ENCODE measurements around the gene CERKL. TPM values are rescaled to one million over a fixed set of nuclear protein-coding genes. Genes with fewer than 3 reads are reported as not detected.
"Not testable (repeated sequence)": the region's sequence is repeated elsewhere in the genome, so short reads cannot be mapped to it uniquely, and the experiment has no call there.

The CERKL gene
- total RNA-seq, result not detected

GRCh38 chr2:181656450-181657291 is at the start of gene CERKL:
Gene CERKL (minus strand): TSS chr2:181657105. CDS start chr2:181657006, 99 bp downstream.
- H3K36me3 Mint-ChIP-seq, result no peaks in the 10 kb centered on the region
- DNase-seq (ENCODE audit: low spot score) (peak; percentile 69), ATAC-seq (peak; percentile 87 to 88)
- peaks cover 38 to 68% of the 10 kb centered on the region in 2 donors for H3K27me3 Mint-ChIP-seq
- H3K4me1 Mint-ChIP-seq (ENCODE audit: low read depth in 2 of 2), result peaks cover 0 to 7% of the 10 kb centered on the region in 2 donors
- H3K9me3 Mint-ChIP-seq, result no peaks in the 10 kb centered on the region
- no peak within 1 kb of the TSS for H3K27ac Mint-ChIP-seq
- H3K4me3 Mint-ChIP-seq, result peak within 1 kb of the TSS; percentile 80

GRCh38 chr2:181702519-181702918 is 45.6 kb upstream of the CERKL start:
- not testable (repeated sequence) for H3K4me1 Mint-ChIP-seq (ENCODE audit: low read depth in 2 of 2); H3K4me3 Mint-ChIP-seq; H3K36me3 Mint-ChIP-seq; DNase-seq (ENCODE audit: low spot score); H3K27ac Mint-ChIP-seq; H3K9me3 Mint-ChIP-seq; ATAC-seq
- H3K27me3 Mint-ChIP-seq, result peaks cover 12 to 21% of the 10 kb centered on the region in 2 donors

GRCh38 chr2:181698223-181698622 is 41.3 kb upstream of the CERKL start:
- H3K27ac Mint-ChIP-seq, result no peak overlapping the region
- DNase-seq (ENCODE audit: low spot score) (no peak), ATAC-seq (no peak)
- H3K4me3 Mint-ChIP-seq, result no peak overlapping the region
- H3K27me3 Mint-ChIP-seq, result peaks cover 21 to 41% of the 10 kb centered on the region in 2 donors
- H3K36me3 Mint-ChIP-seq, result peaks cover 6% of the 10 kb centered on the region
- no peaks in the 10 kb centered on the region for H3K9me3 Mint-ChIP-seq
- no peaks in the 10 kb centered on the region for H3K4me1 Mint-ChIP-seq (ENCODE audit: low read depth in 2 of 2)

GRCh38 chr2:181697571-181697970 is 40.7 kb upstream of the CERKL start:
- Mint-ChIP-seq H3K27me3 (peaks cover 21 to 41% of the 10 kb centered on the region in 2 donors), H3K4me3 (no peak overlapping the region), H3K4me1 (ENCODE audit: low read depth in 2 of 2) (no peaks in the 10 kb centered on the region), H3K9me3 (no peaks in the 10 kb centered on the region), H3K27ac (no peak overlapping the region), H3K36me3 (peaks cover 2% of the 10 kb centered on the region)
- DNase-seq (ENCODE audit: low spot score) (no peak), ATAC-seq (no peak)

GRCh38 chr2:181697126-181697525 is 40.2 kb upstream of the CERKL start:
- Mint-ChIP-seq H3K9me3 (no peaks in the 10 kb centered on the region), H3K27ac (no peak overlapping the region), H3K36me3 (no peaks in the 10 kb centered on the region), H3K4me3 (no peak overlapping the region), H3K4me1 (ENCODE audit: low read depth in 2 of 2) (no peaks in the 10 kb centered on the region), H3K27me3 (peaks cover 21 to 41% of the 10 kb centered on the region in 2 donors)
- ATAC-seq (no peak), DNase-seq (ENCODE audit: low spot score) (no peak)

GRCh38 chr2:181694271-181694670 is 37.4 kb upstream of the CERKL start:
- H3K9me3 Mint-ChIP-seq, result no peaks in the 10 kb centered on the region
- H3K4me1 Mint-ChIP-seq (ENCODE audit: low read depth in 2 of 2), result no peaks in the 10 kb centered on the region
- H3K27me3 Mint-ChIP-seq, result peaks cover 27 to 38% of the 10 kb centered on the region in 2 donors
- DNase-seq (ENCODE audit: low spot score) (no peak), ATAC-seq (no peak)
- no peak overlapping the region for H3K27ac Mint-ChIP-seq
- no peaks in the 10 kb centered on the region for H3K36me3 Mint-ChIP-seq
- H3K4me3 Mint-ChIP-seq, result no peak overlapping the region

- no peaks in the 10 kb centered on the region for H3K9me3 Mint-ChIP-seq
- ATAC-seq, result no peak
Measured at GRCh38 chr2:181690860-181691259, 34.0 kb upstream of the CERKL start.

GRCh38 chr2:181686576-181687185 is 29.8 kb upstream of the CERKL start:
- no peaks in the 10 kb centered on the region for H3K9me3 Mint-ChIP-seq
- H3K4me1 Mint-ChIP-seq (ENCODE audit: low read depth in 2 of 2), result peaks cover 10 to 14% of the 10 kb centered on the region in 2 donors
- H3K36me3 Mint-ChIP-seq, result peaks cover 6% of the 10 kb centered on the region
- H3K27me3 Mint-ChIP-seq, result peaks cover 48 to 69% of the 10 kb centered on the region in 2 donors
- DNase-seq (ENCODE audit: low spot score) (no peak), ATAC-seq (no peak)
- H3K27ac Mint-ChIP-seq, result no peak overlapping the region
- no peak overlapping the region for H3K4me3 Mint-ChIP-seq

More at GRCh38 chr2:181690860-181691259, 34.0 kb upstream of the CERKL start:
- H3K27ac Mint-ChIP-seq, result no peak overlapping the region
- H3K27me3 Mint-ChIP-seq, result peaks cover 27 to 40% of the 10 kb centered on the region in 2 donors
- H3K36me3 Mint-ChIP-seq, result no peaks in the 10 kb centered on the region
- H3K4me1 Mint-ChIP-seq (ENCODE audit: low read depth in 2 of 2), result no peaks in the 10 kb centered on the region
- H3K4me3 Mint-ChIP-seq, result no peak overlapping the region
- no peak for DNase-seq (ENCODE audit: low spot score)

GRCh38 chr2:181685150-181685688 is 28.3 kb upstream of the CERKL start:
- H3K4me3 Mint-ChIP-seq, result no peak overlapping the region
- no peak for DNase-seq (ENCODE audit: low spot score)
- H3K27ac Mint-ChIP-seq, result no peak overlapping the region
- H3K9me3 Mint-ChIP-seq, result no peaks in the 10 kb centered on the region
- H3K36me3 Mint-ChIP-seq, result peaks cover 6% of the 10 kb centered on the region
- peaks cover 50 to 82% of the 10 kb centered on the region in 2 donors for H3K27me3 Mint-ChIP-seq
- peaks cover 18 to 22% of the 10 kb centered on the region in 2 donors for H3K4me1 Mint-ChIP-seq (ENCODE audit: low read depth in 2 of 2)
- ATAC-seq, result no peak

- H3K27ac Mint-ChIP-seq, result no peak overlapping the region
- H3K9me3 Mint-ChIP-seq, result no peaks in the 10 kb centered on the region
- peaks cover 6% of the 10 kb centered on the region for H3K36me3 Mint-ChIP-seq
- no peak for DNase-seq (ENCODE audit: low spot score)
- H3K27me3 Mint-ChIP-seq, result peaks cover 53 to 84% of the 10 kb centered on the region in 2 donors
- peaks cover 18 to 22% of the 10 kb centered on the region in 2 donors for H3K4me1 Mint-ChIP-seq (ENCODE audit: low read depth in 2 of 2)
- ATAC-seq, result no peak
- no peak overlapping the region for H3K4me3 Mint-ChIP-seq
Measured at GRCh38 chr2:181684454-181685149, 27.7 kb upstream of the CERKL start.

GRCh38 chr2:181683518-181684453 is 26.9 kb upstream of the CERKL start:
- Mint-ChIP-seq H3K27me3 (peaks cover 54 to 84% of the 10 kb centered on the region in 2 donors), H3K4me1 (ENCODE audit: low read depth in 2 of 2) (peaks cover 19 to 26% of the 10 kb centered on the region in 2 donors), H3K4me3 (peak overlapping the region; percentile 66), H3K9me3 (no peaks in the 10 kb centered on the region), H3K36me3 (peaks cover 9% of the 10 kb centered on the region), H3K27ac (no peak overlapping the region)
- ATAC-seq (peak; percentile 29 to 36), DNase-seq (ENCODE audit: low spot score) (no peak)

GRCh38 chr2:181682795-181683517 is 26.1 kb upstream of the CERKL start:
- H3K27ac Mint-ChIP-seq, result no peak overlapping the region
- H3K36me3 Mint-ChIP-seq, result peaks cover 15% of the 10 kb centered on the region
- H3K9me3 Mint-ChIP-seq, result peaks cover under 1% of the 10 kb centered on the region
- no peak for DNase-seq (ENCODE audit: low spot score)
- H3K27me3 Mint-ChIP-seq, result peaks cover 60 to 91% of the 10 kb centered on the region in 2 donors
- peak overlapping the region; percentile 66 for H3K4me3 Mint-ChIP-seq
- no peak for ATAC-seq
- H3K4me1 Mint-ChIP-seq (ENCODE audit: low read depth in 2 of 2), result peaks cover 24 to 32% of the 10 kb centered on the region in 2 donors

Data from natural killer cell treated with Interleukin-12 subunit alpha and Interleukin-12 subunit beta and Interleukin-15 and Interleukin-18, amount 100 ng/mL, for 72 hours (primary cell).